SK-N-SH treated with all-trans-retinoic acid at 6 μM for 48 hours (cell line): ENCODE results near the gene KLF17.

Experiments
- ATAC-seq: fragments of 200-7000 bp; cut with Tn5 transposase; 3 replicates; pipeline ENCODE4 v1.9.1; 2020; ENCODE audit warnings: mild to moderate bottlenecking, moderate library complexity
- ARNTL ChIP-seq: fragments of 450-650 bp; formaldehyde crosslinking; IDR thresholded peaks from 2 replicates; pipeline ENCODE4 v1.5.0; 2020; ENCODE audit warnings: low read depth, mild to moderate bottlenecking, moderate library complexity, borderline replicate concordance
- BACH2 ChIP-seq: fragments of 250-450 bp; sonication (Bioruptor Pico); IDR thresholded peaks from 2 replicates; pipeline ENCODE4 v1.9.0; 2021; ENCODE audit warnings: mild to moderate bottlenecking, borderline replicate concordance
- CSDC2 ChIP-seq: fragments of 250-450 bp; sonication (Bioruptor Pico); IDR thresholded peaks from 2 replicates; pipeline ENCODE4 v1.5.0; 2020; ENCODE audit warnings: mild to moderate bottlenecking, moderate library complexity
- CSRNP3 ChIP-seq: fragments of 250-450 bp; sonication (Bioruptor Pico); IDR thresholded peaks from 2 replicates; pipeline ENCODE4 v1.5.1; 2021; ENCODE audit warnings: mild to moderate bottlenecking, moderate library complexity
- ESRRG ChIP-seq: fragments of 250-450 bp; sonication (Bioruptor Pico); IDR thresholded peaks from 2 replicates; pipeline ENCODE4 v1.6.1; 2021; ENCODE audit warnings: mild to moderate bottlenecking
- GLIS3 ChIP-seq: fragments of 250-450 bp; sonication (Bioruptor Pico); IDR thresholded peaks from 2 replicates; pipeline ENCODE4 v1.5.0; 2020; ENCODE audit warnings: mild to moderate bottlenecking, moderate library complexity
- OSR1 ChIP-seq: fragments of 250-450 bp; sonication (Bioruptor Pico); IDR thresholded peaks from 2 replicates; pipeline ENCODE4 v1.8.0; 2022; ENCODE audit warnings: moderate library complexity, mild to moderate bottlenecking, inconsistent platforms
- PPARA ChIP-seq: fragments of 250-450 bp; sonication (Bioruptor Pico); IDR thresholded peaks from 2 replicates; pipeline ENCODE4 v1.5.0; 2020; ENCODE audit warnings: mild to moderate bottlenecking, borderline replicate concordance
- RARB ChIP-seq: fragments of 250-450 bp; sonication (Bioruptor Pico); IDR thresholded peaks from 2 replicates; pipeline ENCODE4 v1.8.0; 2021; ENCODE audit warnings: mild to moderate bottlenecking, moderate library complexity
- SNAI2 ChIP-seq: fragments of 250-450 bp; sonication (Bioruptor Pico); IDR thresholded peaks from 2 replicates; pipeline ENCODE4 v1.5.0; 2020; ENCODE audit warnings: mild to moderate bottlenecking, moderate library complexity
- TCF4 ChIP-seq: fragments of 250-450 bp; sonication (Bioruptor Pico); IDR thresholded peaks from 2 replicates; pipeline ENCODE4 v1.8.0; 2021; ENCODE audit warnings: mild to moderate bottlenecking, moderate library complexity, borderline replicate concordance
- TOX ChIP-seq: fragments of 250-450 bp; sonication (Bioruptor Pico); IDR thresholded peaks from 2 replicates; pipeline ENCODE4 v1.8.0; 2021; ENCODE audit warnings: mild to moderate bottlenecking, moderate library complexity, borderline replicate concordance
- ZFP3 ChIP-seq: fragments of 250-450 bp; sonication (Bioruptor Pico); IDR thresholded peaks from 2 replicates; pipeline ENCODE4 v1.5.0; 2020; ENCODE audit warnings: mild to moderate bottlenecking, moderate library complexity
- ZFP30 ChIP-seq: fragments of 450-650 bp; formaldehyde crosslinking; IDR thresholded peaks from 2 replicates; pipeline ENCODE4 v1.5.0; 2022; ENCODE audit warnings: mild to moderate bottlenecking, moderate library complexity
- ZNF565 ChIP-seq: fragments of 450-650 bp; formaldehyde crosslinking; conservative IDR thresholded peaks from 2 replicates; pipeline ENCODE4 v1.5.0; 2020; ENCODE audit warnings: low read depth, mild to moderate bottlenecking, moderate library complexity
- ZNF70 ChIP-seq: fragments of 450-650 bp; formaldehyde crosslinking; IDR thresholded peaks from 2 replicates; pipeline ENCODE4 v1.5.0; 2020; ENCODE audit warnings: mild to moderate bottlenecking, moderate library complexity
- ZNF8 ChIP-seq: fragments of 450-650 bp; formaldehyde crosslinking; IDR thresholded peaks from 2 replicates; pipeline ENCODE4 v1.5.0; 2020; ENCODE audit warnings: mild to moderate bottlenecking, moderate library complexity
- TF ChIP-seq, protein P1 (sequence below): fragments of 250-450 bp; sonication (Bioruptor Pico); IDR thresholded peaks from 2 replicates; pipeline ENCODE4 v1.5.0; 2020; ENCODE audit warnings: mild to moderate bottlenecking, moderate library complexity
- TF ChIP-seq, protein P2 (sequence below): fragments of 250-450 bp; sonication (Bioruptor Pico); IDR thresholded peaks from 2 replicates; pipeline ENCODE4 v1.8.0; 2020; ENCODE audit warnings: mild to moderate bottlenecking, moderate library complexity, borderline replicate concordance

Gene KLF17

GRCh38 chr1:44119525-44119924 is 904 bp downstream of the KLF17 start:
- no peak for ATAC-seq
- no peak for TF ChIP-seq ZFP30 (CRISPR knock-in tag)
- TF ChIP-seq ZFP3 (CRISPR knock-in tag) = no peak
- TF ChIP-seq, protein P1, sequence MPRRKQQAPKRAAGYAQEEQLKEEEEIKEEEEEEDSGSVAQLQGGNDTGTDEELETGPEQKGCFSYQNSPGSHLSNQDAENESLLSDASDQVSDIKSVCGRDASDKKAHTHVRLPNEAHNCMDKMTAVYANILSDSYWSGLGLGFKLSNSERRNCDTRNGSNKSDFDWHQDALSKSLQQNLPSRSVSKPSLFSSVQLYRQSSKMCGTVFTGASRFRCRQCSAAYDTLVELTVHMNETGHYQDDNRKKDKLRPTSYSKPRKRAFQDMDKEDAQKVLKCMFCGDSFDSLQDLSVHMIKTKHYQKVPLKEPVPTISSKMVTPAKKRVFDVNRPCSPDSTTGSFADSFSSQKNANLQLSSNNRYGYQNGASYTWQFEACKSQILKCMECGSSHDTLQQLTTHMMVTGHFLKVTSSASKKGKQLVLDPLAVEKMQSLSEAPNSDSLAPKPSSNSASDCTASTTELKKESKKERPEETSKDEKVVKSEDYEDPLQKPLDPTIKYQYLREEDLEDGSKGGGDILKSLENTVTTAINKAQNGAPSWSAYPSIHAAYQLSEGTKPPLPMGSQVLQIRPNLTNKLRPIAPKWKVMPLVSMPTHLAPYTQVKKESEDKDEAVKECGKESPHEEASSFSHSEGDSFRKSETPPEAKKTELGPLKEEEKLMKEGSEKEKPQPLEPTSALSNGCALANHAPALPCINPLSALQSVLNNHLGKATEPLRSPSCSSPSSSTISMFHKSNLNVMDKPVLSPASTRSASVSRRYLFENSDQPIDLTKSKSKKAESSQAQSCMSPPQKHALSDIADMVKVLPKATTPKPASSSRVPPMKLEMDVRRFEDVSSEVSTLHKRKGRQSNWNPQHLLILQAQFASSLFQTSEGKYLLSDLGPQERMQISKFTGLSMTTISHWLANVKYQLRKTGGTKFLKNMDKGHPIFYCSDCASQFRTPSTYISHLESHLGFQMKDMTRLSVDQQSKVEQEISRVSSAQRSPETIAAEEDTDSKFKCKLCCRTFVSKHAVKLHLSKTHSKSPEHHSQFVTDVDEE (CRISPR knock-in tag) = no peak
- TF ChIP-seq TOX (CRISPR knock-in tag) = no peak
- no peak for TF ChIP-seq SNAI2 (CRISPR knock-in tag)
- TF ChIP-seq OSR1 (CRISPR knock-in tag) = no peak
- TF ChIP-seq ZNF8 (CRISPR knock-in tag) = no peak
- no peak for TF ChIP-seq GLIS3 (CRISPR knock-in tag)
- no peak for TF ChIP-seq CSDC2
- TF ChIP-seq BACH2 (CRISPR knock-in tag) = no peak
- no peak for TF ChIP-seq PPARA (CRISPR knock-in tag)
- no peak for TF ChIP-seq ZNF565 (CRISPR knock-in tag)
- no peak for TF ChIP-seq ZNF70
- no peak for TF ChIP-seq ESRRG
- no peak for TF ChIP-seq ARNTL (CRISPR knock-in tag)
- no peak for TF ChIP-seq TCF4 (CRISPR knock-in tag)
- TF ChIP-seq, protein P2, sequence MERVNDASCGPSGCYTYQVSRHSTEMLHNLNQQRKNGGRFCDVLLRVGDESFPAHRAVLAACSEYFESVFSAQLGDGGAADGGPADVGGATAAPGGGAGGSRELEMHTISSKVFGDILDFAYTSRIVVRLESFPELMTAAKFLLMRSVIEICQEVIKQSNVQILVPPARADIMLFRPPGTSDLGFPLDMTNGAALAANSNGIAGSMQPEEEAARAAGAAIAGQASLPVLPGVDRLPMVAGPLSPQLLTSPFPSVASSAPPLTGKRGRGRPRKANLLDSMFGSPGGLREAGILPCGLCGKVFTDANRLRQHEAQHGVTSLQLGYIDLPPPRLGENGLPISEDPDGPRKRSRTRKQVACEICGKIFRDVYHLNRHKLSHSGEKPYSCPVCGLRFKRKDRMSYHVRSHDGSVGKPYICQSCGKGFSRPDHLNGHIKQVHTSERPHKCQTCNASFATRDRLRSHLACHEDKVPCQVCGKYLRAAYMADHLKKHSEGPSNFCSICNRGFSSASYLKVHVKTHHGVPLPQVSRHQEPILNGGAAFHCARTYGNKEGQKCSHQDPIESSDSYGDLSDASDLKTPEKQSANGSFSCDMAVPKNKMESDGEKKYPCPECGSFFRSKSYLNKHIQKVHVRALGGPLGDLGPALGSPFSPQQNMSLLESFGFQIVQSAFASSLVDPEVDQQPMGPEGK (CRISPR knock-in tag) = no peak

DNA sequence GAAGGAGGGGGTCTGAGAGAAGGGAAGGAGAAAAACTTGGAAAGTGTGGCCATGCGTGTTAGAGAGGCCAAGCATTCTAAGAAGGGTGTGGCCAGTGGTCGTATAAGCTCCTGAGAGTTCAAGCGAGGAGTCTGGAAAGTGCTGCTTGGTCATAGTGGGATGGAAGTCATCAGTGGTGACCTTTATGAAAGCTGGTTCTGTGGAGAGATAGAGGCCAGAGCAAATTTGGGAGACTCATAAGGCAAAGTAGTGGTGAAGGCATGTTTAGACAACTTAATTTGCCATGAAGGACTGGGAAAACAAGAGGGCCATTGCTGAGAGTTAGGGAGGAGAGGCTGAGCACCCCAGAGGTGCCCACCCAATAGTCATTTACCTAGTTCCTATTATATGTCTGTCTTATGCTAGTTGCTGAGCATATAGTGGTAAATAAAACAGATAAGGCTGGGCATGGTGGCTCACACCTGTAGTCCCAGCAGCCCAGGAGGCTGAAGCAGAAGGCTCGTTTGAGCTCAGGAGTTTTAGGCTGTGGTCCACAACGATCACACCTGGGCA is 1.9 kb downstream of the KLF17 start:
- TF ChIP-seq CSDC2 (no peak), PPARA (CRISPR knock-in tag) (no peak), CSRNP3 (no peak), ZNF565 (CRISPR knock-in tag) (no peak), RARB (CRISPR knock-in tag) (no peak), ESRRG (no peak), TCF4 (CRISPR knock-in tag) (no peak), ZFP3 (CRISPR knock-in tag) (no peak)
- TF ChIP-seq, protein P1 (CRISPR knock-in tag) = no peak
- TF ChIP-seq, protein P2 (CRISPR knock-in tag) = no peak
- no peak for ATAC-seq
